WTC11 (cell line): Measurements from ENCODE around the gene RAB17. TPM values are rescaled to one million over a fixed set of nuclear protein-coding genes. Genes with fewer than 3 reads are reported as not detected.

ENCODE experiments used
- ATAC-seq: fragments of 200-7000 bp; cut with Tn5 transposase; 2 replicates; pipeline ENCODE4 v1.10.0; 2021; ENCODE audit warnings: mild to moderate bottlenecking, moderate library complexity
- CTCF ChIA-PET: fragments of 300-600 bp; sonication (Branson Sonifier 250); formaldehyde crosslinking; loops from one replicate; lab custom pipeline; 2021; ENCODE audit warnings: antibody characterized with exemption; lab: Charles Lee
- POLR2A ChIA-PET: fragments of 350-600 bp; sonication (Branson Sonifier 250); formaldehyde crosslinking; loops from one replicate; lab custom pipeline; 2021; ENCODE audit warnings: antibody characterized with exemption; lab: Charles Lee
- DNase-seq: peaks from one replicate; pipeline ENCODE4 v3.0.0; 2021; ENCODE audit warnings: low spot score
- H3K27ac Mint-ChIP-seq: 2 replicates; pipeline ENCODE4 v1.8.0; 2021; ENCODE audit warnings: mixed read lengths
- H3K27me3 Mint-ChIP-seq: 2 replicates; pipeline ENCODE4 v1.8.0; 2021; ENCODE audit warnings: low read depth, mild to moderate bottlenecking, moderate library complexity, mixed read lengths
- H3K36me3 Mint-ChIP-seq: 2 replicates; pipeline ENCODE4 v1.8.0; 2021; ENCODE audit warnings: mixed read lengths
- H3K4me1 Mint-ChIP-seq: 2 replicates; pipeline ENCODE4 v1.8.0; 2022; ENCODE audit warnings: mixed read lengths
- H3K4me3 Mint-ChIP-seq: 2 replicates; pipeline ENCODE4 v1.8.0; 2021; ENCODE audit warnings: mild to moderate bottlenecking, moderate library complexity, mixed read lengths
- H3K9me3 Mint-ChIP-seq: 2 replicates; pipeline ENCODE4 v1.8.0; 2021; ENCODE audit warnings: mixed read lengths
- CREM ChIP-seq: sonication (generic); formaldehyde crosslinking; IDR thresholded peaks from 2 replicates; pipeline ENCODE4 v1.8.1; 2022; ENCODE audit warnings: mild to moderate bottlenecking, missing genetic modification reagents, moderate library complexity
- ELF4 ChIP-seq: sonication (generic); formaldehyde crosslinking; IDR thresholded peaks from 2 replicates; pipeline ENCODE4 v1.8.1; 2022; ENCODE audit warnings: low read depth, mild to moderate bottlenecking, moderate library complexity, missing genetic modification reagents
- EMX1 ChIP-seq: fragments of 250-450 bp; sonication (Bioruptor Pico); IDR thresholded peaks from 2 replicates; pipeline ENCODE4 v1.8.0; 2021; ENCODE audit warnings: mild to moderate bottlenecking
- ETV6 ChIP-seq: sonication (generic); formaldehyde crosslinking; IDR thresholded peaks from 2 replicates; pipeline ENCODE4 v1.8.1; 2022; ENCODE audit warnings: mild to moderate bottlenecking, missing genetic modification reagents
- FOXK1 ChIP-seq: sonication (generic); formaldehyde crosslinking; IDR thresholded peaks from 2 replicates; pipeline ENCODE4 v1.8.0; 2022; ENCODE audit warnings: mild to moderate bottlenecking, moderate library complexity, missing genetic modification reagents
- FOXP4 ChIP-seq: sonication (generic); formaldehyde crosslinking; IDR thresholded peaks from 2 replicates; pipeline ENCODE4 v1.8.0; 2022; ENCODE audit warnings: mild to moderate bottlenecking, missing genetic modification reagents
- JUN ChIP-seq: sonication (generic); formaldehyde crosslinking; IDR thresholded peaks from 2 replicates; pipeline ENCODE4 v1.8.0; 2023; ENCODE audit warnings: mild to moderate bottlenecking, missing genetic modification reagents
- MYBL2 ChIP-seq: sonication (generic); formaldehyde crosslinking; IDR thresholded peaks from 2 replicates; pipeline ENCODE4 v1.8.1; 2023; ENCODE audit warnings: mild to moderate bottlenecking, moderate library complexity, missing genetic modification reagents
- NR2C2 ChIP-seq: sonication (generic); formaldehyde crosslinking; IDR thresholded peaks from 2 replicates; pipeline ENCODE4 v1.8.0; 2022; ENCODE audit warnings: mild to moderate bottlenecking, missing genetic modification reagents
- PREB ChIP-seq: sonication (generic); formaldehyde crosslinking; IDR thresholded peaks from 2 replicates; pipeline ENCODE4 v1.8.1; 2022; ENCODE audit warnings: mild to moderate bottlenecking, missing genetic modification reagents, moderate library complexity, borderline replicate concordance
- SMAD4 ChIP-seq: sonication (generic); formaldehyde crosslinking; IDR thresholded peaks from 2 replicates; pipeline ENCODE4 v1.8.0; 2022; ENCODE audit warnings: mild to moderate bottlenecking, missing genetic modification reagents
- ZNF121 ChIP-seq: sonication (generic); formaldehyde crosslinking; IDR thresholded peaks from 2 replicates; pipeline ENCODE4 v1.8.0; 2023; ENCODE audit warnings: missing genetic modification reagents
- ZNF396 ChIP-seq: fragments of 250-450 bp; sonication (Bioruptor Pico); IDR thresholded peaks from 2 replicates; pipeline ENCODE4 v1.8.0; 2021; ENCODE audit warnings: mild to moderate bottlenecking, moderate library complexity, borderline replicate concordance
- ZNF423 ChIP-seq: fragments of 250-450 bp; sonication (Bioruptor Pico); IDR thresholded peaks from 2 replicates; pipeline ENCODE4 v2.1.2; 2022; ENCODE audit warnings: mild to moderate bottlenecking, moderate library complexity
- ZNF671 ChIP-seq: fragments of 250-450 bp; sonication (Bioruptor Pico); IDR thresholded peaks from 2 replicates; pipeline ENCODE4 v1.8.0; 2021; ENCODE audit warnings: mild to moderate bottlenecking
- total RNA-seq: library from RNA; stranded (reverse); gene quantifications from 3 replicates; pipeline ENCODE4 v1.2.3, GENCODE V29; 2021
- TF ChIP-seq, protein P1 (sequence below): fragments of 250-450 bp; sonication (Bioruptor Pico); IDR thresholded peaks from 2 replicates; pipeline ENCODE4 v1.9.0; 2021; ENCODE audit warnings: moderate library complexity, mild to moderate bottlenecking, inconsistent platforms, borderline replicate concordance
- TF ChIP-seq, protein P2 (sequence below): sonication (generic); formaldehyde crosslinking; IDR thresholded peaks from 2 replicates; pipeline ENCODE4 v1.8.1; 2023; ENCODE audit warnings: mild to moderate bottlenecking, missing genetic modification reagents, borderline replicate concordance
- TF ChIP-seq, protein P3 (sequence below): sonication (generic); formaldehyde crosslinking; IDR thresholded peaks from 2 replicates; pipeline ENCODE4 v1.8.0; 2022; ENCODE audit warnings: mild to moderate bottlenecking, missing genetic modification reagents
- TF ChIP-seq, protein P4 (sequence below): fragments of 250-450 bp; sonication (Bioruptor Pico); IDR thresholded peaks from 2 replicates; pipeline ENCODE4 v1.9.0; 2021; ENCODE audit warnings: mild to moderate bottlenecking
- TF ChIP-seq, protein P5 (sequence below): fragments of 250-450 bp; sonication (Bioruptor Pico); IDR thresholded peaks from 2 replicates; pipeline ENCODE4 v1.9.0; 2021; ENCODE audit warnings: mild to moderate bottlenecking, borderline replicate concordance

RAB17 gene
- total RNA-seq, 1 experiment from 2014 or later: 140 TPM

DNA sequence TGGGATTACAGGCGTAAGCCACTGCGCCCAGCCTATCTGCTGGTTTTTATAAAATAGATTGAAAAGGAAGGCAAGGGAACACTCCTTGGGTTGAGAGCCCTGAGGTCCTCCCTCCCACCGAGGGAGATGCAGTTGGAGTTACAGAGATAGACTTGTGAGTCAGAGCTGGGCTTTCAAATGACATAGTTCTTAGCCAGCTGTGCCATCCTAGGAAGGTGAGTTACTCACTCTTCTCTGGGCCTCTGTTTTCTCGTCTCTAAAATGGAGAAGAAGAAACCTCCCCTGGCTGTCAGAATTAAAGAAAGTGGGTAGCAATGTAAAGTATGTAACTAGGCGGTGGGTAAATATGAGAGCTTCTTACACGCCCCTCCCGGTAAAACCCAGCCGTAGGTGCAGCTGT lies 39.2 kb upstream of the RAB17 start:
- ChIA-PET POLR2A (no interaction called here), CTCF (interaction anchor here (2.5 kb wide), 1 partner anchor 16 kb away, joined by 6 read pairs; no protein-coding TSS in a partner anchor)
- DNase-seq (no peak), ATAC-seq (no peak)
- H3K4me3 Mint-ChIP-seq: no peak overlapping the region
- no peak overlapping the region for H3K27ac Mint-ChIP-seq
- TF ChIP-seq, protein P1, sequence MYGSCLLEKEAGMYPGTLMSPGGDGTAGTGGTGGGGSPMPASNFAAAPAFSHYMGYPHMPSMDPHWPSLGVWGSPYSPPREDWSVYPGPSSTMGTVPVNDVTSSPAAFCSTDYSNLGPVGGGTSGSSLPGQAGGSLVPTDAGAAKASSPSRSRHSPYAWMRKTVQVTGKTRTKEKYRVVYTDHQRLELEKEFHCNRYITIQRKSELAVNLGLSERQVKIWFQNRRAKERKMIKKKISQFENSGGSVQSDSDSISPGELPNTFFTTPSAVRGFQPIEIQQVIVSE (CRISPR knock-in tag): no peak
- no peak for TF ChIP-seq SMAD4 (CRISPR knock-in tag)
- no peak for TF ChIP-seq FOXK1
- no peak for TF ChIP-seq FOXP4
- TF ChIP-seq CREM (CRISPR knock-in tag): no peak
- no peak for TF ChIP-seq EMX1 (CRISPR knock-in tag)
- TF ChIP-seq ETV6 (CRISPR knock-in tag): no peak
- TF ChIP-seq, protein P2, sequence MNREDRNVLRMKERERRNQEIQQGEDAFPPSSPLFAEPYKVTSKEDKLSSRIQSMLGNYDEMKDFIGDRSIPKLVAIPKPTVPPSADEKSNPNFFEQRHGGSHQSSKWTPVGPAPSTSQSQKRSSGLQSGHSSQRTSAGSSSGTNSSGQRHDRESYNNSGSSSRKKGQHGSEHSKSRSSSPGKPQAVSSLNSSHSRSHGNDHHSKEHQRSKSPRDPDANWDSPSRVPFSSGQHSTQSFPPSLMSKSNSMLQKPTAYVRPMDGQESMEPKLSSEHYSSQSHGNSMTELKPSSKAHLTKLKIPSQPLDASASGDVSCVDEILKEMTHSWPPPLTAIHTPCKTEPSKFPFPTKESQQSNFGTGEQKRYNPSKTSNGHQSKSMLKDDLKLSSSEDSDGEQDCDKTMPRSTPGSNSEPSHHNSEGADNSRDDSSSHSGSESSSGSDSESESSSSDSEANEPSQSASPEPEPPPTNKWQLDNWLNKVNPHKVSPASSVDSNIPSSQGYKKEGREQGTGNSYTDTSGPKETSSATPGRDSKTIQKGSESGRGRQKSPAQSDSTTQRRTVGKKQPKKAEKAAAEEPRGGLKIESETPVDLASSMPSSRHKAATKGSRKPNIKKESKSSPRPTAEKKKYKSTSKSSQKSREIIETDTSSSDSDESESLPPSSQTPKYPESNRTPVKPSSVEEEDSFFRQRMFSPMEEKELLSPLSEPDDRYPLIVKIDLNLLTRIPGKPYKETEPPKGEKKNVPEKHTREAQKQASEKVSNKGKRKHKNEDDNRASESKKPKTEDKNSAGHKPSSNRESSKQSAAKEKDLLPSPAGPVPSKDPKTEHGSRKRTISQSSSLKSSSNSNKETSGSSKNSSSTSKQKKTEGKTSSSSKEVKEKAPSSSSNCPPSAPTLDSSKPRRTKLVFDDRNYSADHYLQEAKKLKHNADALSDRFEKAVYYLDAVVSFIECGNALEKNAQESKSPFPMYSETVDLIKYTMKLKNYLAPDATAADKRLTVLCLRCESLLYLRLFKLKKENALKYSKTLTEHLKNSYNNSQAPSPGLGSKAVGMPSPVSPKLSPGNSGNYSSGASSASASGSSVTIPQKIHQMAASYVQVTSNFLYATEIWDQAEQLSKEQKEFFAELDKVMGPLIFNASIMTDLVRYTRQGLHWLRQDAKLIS (CRISPR knock-in tag): no peak
- no peak for TF ChIP-seq ZNF396
- TF ChIP-seq, protein P3, sequence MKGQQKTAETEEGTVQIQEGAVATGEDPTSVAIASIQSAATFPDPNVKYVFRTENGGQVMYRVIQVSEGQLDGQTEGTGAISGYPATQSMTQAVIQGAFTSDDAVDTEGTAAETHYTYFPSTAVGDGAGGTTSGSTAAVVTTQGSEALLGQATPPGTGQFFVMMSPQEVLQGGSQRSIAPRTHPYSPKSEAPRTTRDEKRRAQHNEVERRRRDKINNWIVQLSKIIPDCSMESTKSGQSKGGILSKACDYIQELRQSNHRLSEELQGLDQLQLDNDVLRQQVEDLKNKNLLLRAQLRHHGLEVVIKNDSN (CRISPR knock-in tag): no peak
- TF ChIP-seq MYBL2 (CRISPR knock-in tag): no peak
- no peak for TF ChIP-seq ELF4 (CRISPR knock-in tag)
- no peak for TF ChIP-seq JUN (CRISPR knock-in tag)
- TF ChIP-seq NR2C2 (CRISPR knock-in tag): no peak
- TF ChIP-seq, protein P4, sequence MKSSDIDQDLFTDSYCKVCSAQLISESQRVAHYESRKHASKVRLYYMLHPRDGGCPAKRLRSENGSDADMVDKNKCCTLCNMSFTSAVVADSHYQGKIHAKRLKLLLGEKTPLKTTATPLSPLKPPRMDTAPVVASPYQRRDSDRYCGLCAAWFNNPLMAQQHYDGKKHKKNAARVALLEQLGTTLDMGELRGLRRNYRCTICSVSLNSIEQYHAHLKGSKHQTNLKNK (CRISPR knock-in tag): no peak
- TF ChIP-seq ZNF671 (CRISPR knock-in tag): no peak
- TF ChIP-seq, protein P5, sequence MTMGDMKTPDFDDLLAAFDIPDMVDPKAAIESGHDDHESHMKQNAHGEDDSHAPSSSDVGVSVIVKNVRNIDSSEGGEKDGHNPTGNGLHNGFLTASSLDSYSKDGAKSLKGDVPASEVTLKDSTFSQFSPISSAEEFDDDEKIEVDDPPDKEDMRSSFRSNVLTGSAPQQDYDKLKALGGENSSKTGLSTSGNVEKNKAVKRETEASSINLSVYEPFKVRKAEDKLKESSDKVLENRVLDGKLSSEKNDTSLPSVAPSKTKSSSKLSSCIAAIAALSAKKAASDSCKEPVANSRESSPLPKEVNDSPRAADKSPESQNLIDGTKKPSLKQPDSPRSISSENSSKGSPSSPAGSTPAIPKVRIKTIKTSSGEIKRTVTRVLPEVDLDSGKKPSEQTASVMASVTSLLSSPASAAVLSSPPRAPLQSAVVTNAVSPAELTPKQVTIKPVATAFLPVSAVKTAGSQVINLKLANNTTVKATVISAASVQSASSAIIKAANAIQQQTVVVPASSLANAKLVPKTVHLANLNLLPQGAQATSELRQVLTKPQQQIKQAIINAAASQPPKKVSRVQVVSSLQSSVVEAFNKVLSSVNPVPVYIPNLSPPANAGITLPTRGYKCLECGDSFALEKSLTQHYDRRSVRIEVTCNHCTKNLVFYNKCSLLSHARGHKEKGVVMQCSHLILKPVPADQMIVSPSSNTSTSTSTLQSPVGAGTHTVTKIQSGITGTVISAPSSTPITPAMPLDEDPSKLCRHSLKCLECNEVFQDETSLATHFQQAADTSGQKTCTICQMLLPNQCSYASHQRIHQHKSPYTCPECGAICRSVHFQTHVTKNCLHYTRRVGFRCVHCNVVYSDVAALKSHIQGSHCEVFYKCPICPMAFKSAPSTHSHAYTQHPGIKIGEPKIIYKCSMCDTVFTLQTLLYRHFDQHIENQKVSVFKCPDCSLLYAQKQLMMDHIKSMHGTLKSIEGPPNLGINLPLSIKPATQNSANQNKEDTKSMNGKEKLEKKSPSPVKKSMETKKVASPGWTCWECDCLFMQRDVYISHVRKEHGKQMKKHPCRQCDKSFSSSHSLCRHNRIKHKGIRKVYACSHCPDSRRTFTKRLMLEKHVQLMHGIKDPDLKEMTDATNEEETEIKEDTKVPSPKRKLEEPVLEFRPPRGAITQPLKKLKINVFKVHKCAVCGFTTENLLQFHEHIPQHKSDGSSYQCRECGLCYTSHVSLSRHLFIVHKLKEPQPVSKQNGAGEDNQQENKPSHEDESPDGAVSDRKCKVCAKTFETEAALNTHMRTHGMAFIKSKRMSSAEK (CRISPR knock-in tag): no peak
- no peak for TF ChIP-seq ZNF423
- no peak for TF ChIP-seq ZNF121 (CRISPR knock-in tag)
- no peak for TF ChIP-seq PREB
- H3K9me3 Mint-ChIP-seq: peaks cover 11% of the 10 kb centered on the region
- peaks cover 34% of the 10 kb centered on the region for H3K27me3 Mint-ChIP-seq
- H3K36me3 Mint-ChIP-seq: peaks cover 28% of the 10 kb centered on the region
- peaks cover 42% of the 10 kb centered on the region for H3K4me1 Mint-ChIP-seq
